HG02623 (cell line): ENCODE results near the gene RTCB.
"Not testable (repeated sequence)": the region's sequence is repeated elsewhere in the genome, so short reads cannot be mapped to it uniquely, and the experiment has no call there.

Source experiments
- ATAC-seq: cut with Tn5 transposase; IDR thresholded peaks from one replicate; pipeline ENCODE4 v1.9.1; 2021; ENCODE audit warnings: moderate library complexity; ENCODE audit not compliant: unreplicated experiment

RTCB gene

GRCh38 chr22:32395107-32395506 is 16.9 kb downstream of the RTCB start:
- no peak for ATAC-seq

- no peak for ATAC-seq
These were observed 22.4 kb downstream of the RTCB start for GRCh38 chr22:32389685-32390084.

GRCh38 chr22:32385681-32386080 is 26.4 kb downstream of the RTCB start:
- ATAC-seq = no peak

GRCh38 chr22:32380991-32381390 is 31.1 kb downstream of the RTCB start:
- ATAC-seq = no peak

- ATAC-seq = no peak
These were observed 33.3 kb downstream of the RTCB start for GRCh38 chr22:32378707-32379272.

- no peak for ATAC-seq
These were observed 35.4 kb downstream of the RTCB start for GRCh38 chr22:32376681-32377080.

- ATAC-seq = no peak
These were observed 36.2 kb downstream of the RTCB start for GRCh38 chr22:32375678-32376450.

GRCh38 chr22:32364210-32364609 is 47.8 kb downstream of the RTCB start:
- no peak for ATAC-seq

GRCh38 chr22:32361257-32361656 is 50.8 kb downstream of the RTCB start:
- ATAC-seq = no peak

GRCh38 chr22:32360096-32360495 is 52.0 kb downstream of the RTCB start:
- ATAC-seq = not testable (repeated sequence)

GRCh38 chr22:32357567-32357966 is 54.5 kb downstream of the RTCB start, which contains the start of gene RFPL3:
Gene RFPL3, plus strand, starts transcription at chr22:32357867. Its CDS starts 205 bp downstream, at chr22:32358072.
- not testable (repeated sequence) for ATAC-seq

GRCh38 chr22:32355760-32356159 is 56.3 kb downstream of the RTCB start:
- ATAC-seq = no peak

GRCh38 chr22:32354360-32355351 is 57.4 kb downstream of the RTCB start:
- ATAC-seq = no peak

- no peak for ATAC-seq
These were observed 58.2 kb downstream of the RTCB start for GRCh38 chr22:32353840-32354239.

GRCh38 chr22:32353292-32353691 is 58.8 kb downstream of the RTCB start:
- no peak for ATAC-seq

- no peak for ATAC-seq
These were observed 59.4 kb downstream of the RTCB start for GRCh38 chr22:32352681-32353080.

- ATAC-seq = not testable (repeated sequence)
These were observed 60.2 kb downstream of the RTCB start for GRCh38 chr22:32351875-32352274.

GRCh38 chr22:32348031-32348611 is 63.9 kb downstream of the RTCB start:
- no peak for ATAC-seq

GRCh38 chr22:32343941-32344340 is 68.1 kb downstream of the RTCB start:
- no peak for ATAC-seq

- no peak for ATAC-seq
These were observed 69.1 kb downstream of the RTCB start for GRCh38 chr22:32342977-32343376.
